Activated CD8-positive, alpha-beta memory T cell treated with anti-CD3 and anti-CD28 coated beads, Interleukin-2, amount 50 U/mL, for 24 hours (primary cell): ENCODE data around the gene SOWAHA.

Experiments
- DNase-seq: peaks from one replicate; pipeline ENCODE4 v3.0.0-alpha.2; 2020; ENCODE audit errors: extremely low read depth

The SOWAHA gene

GRCh38 chr5:132812781-132813598, at the start of gene SOWAHA:
SOWAHA (plus strand) TSS chr5:132813302; CDS start chr5:132813622, 320 bp downstream.
- DNase-seq, result no peak

- DNase-seq, result no peak
Observed at GRCh38 chr5:132764051-132764450, 49.1 kb upstream of the SOWAHA start.

- no peak for DNase-seq
Observed at GRCh38 chr5:132764671-132765238, 48.3 kb upstream of the SOWAHA start.

GRCh38 chr5:132765311-132766019, 47.6 kb upstream of the SOWAHA start:
- DNase-seq, result no peak

GRCh38 chr5:132766020-132766805, 46.9 kb upstream of the SOWAHA start:
- no peak for DNase-seq

- no peak for DNase-seq
Observed at GRCh38 chr5:132766806-132767055, 46.4 kb upstream of the SOWAHA start.

- no peak for DNase-seq
Observed at GRCh38 chr5:132767150-132767549, 46.0 kb upstream of the SOWAHA start.

- no peak for DNase-seq
Observed at GRCh38 chr5:132768485-132768868, 44.6 kb upstream of the SOWAHA start.

- DNase-seq, result no peak
Observed at GRCh38 chr5:132770476-132771159, 42.5 kb upstream of the SOWAHA start.

GRCh38 chr5:132771503-132771998, 41.6 kb upstream of the SOWAHA start:
- DNase-seq, result no peak

GRCh38 chr5:132772291-132773070, 40.6 kb upstream of the SOWAHA start:
- DNase-seq, result no peak

GRCh38 chr5:132773114-132773513, 40.0 kb upstream of the SOWAHA start:
- DNase-seq, result no peak

GRCh38 chr5:132773601-132774355, 39.3 kb upstream of the SOWAHA start:
- no peak for DNase-seq

GRCh38 chr5:132774406-132774805, 38.7 kb upstream of the SOWAHA start:
- DNase-seq, result no peak

GRCh38 chr5:132774896-132775295, 38.2 kb upstream of the SOWAHA start:
- DNase-seq, result no peak

GRCh38 chr5:132775476-132775961, 37.6 kb upstream of the SOWAHA start:
- no peak for DNase-seq

- no peak for DNase-seq
Observed at GRCh38 chr5:132776131-132776937, 36.8 kb upstream of the SOWAHA start.

- DNase-seq, result no peak
Observed at GRCh38 chr5:132776938-132777208, 36.2 kb upstream of the SOWAHA start.
